ENCODE measurements around the gene ELAPOR1. TPM values are rescaled to one million over a fixed set of nuclear protein-coding genes. Genes with fewer than 3 reads are reported as not detected.

Gene ELAPOR1
- total RNA-seq, 3 donors from 2014 or later: 0.64 to 220 (median 202) TPM

GRCh38 chr1:109091078-109091838 lies 22.7 kb upstream of the ELAPOR1 start:
- intact Hi-C loops (cut with DNase I; ENCODE audit: low total_unique reads): no loop called here
- H3K4me3 ChIP-seq: peak overlapping the region; percentile 64 to 89 (median 82)
- DNase-seq (ENCODE audit: low spot score in 2 of 2): no peak
- TF ChIP-seq POLR2A (IDR thresholded peaks at IDR 0.05) (no peak), POLR2AphosphoS5 (IDR thresholded peaks at IDR 0.05) (no peak)
- TF ChIP-seq, protein P1, sequence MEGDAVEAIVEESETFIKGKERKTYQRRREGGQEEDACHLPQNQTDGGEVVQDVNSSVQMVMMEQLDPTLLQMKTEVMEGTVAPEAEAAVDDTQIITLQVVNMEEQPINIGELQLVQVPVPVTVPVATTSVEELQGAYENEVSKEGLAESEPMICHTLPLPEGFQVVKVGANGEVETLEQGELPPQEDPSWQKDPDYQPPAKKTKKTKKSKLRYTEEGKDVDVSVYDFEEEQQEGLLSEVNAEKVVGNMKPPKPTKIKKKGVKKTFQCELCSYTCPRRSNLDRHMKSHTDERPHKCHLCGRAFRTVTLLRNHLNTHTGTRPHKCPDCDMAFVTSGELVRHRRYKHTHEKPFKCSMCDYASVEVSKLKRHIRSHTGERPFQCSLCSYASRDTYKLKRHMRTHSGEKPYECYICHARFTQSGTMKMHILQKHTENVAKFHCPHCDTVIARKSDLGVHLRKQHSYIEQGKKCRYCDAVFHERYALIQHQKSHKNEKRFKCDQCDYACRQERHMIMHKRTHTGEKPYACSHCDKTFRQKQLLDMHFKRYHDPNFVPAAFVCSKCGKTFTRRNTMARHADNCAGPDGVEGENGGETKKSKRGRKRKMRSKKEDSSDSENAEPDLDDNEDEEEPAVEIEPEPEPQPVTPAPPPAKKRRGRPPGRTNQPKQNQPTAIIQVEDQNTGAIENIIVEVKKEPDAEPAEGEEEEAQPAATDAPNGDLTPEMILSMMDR (IDR thresholded peaks at IDR 0.05): no peak
- no peaks in the 10 kb centered on the region for H3K27me3 ChIP-seq
- peak overlapping the region; percentile 96 to 97 for H3K27ac ChIP-seq
- H3K4me1 ChIP-seq: peaks cover 0 to 6% of the 10 kb centered on the region in 2 donors
- no peaks in the 10 kb centered on the region for H3K9me3 ChIP-seq
- H3K36me3 ChIP-seq: no peaks in the 10 kb centered on the region

- no peaks in the 10 kb centered on the region for H3K27me3 ChIP-seq
- TF ChIP-seq POLR2AphosphoS5 (IDR thresholded peaks at IDR 0.05) (no peak), POLR2A (IDR thresholded peaks at IDR 0.05) (no peak)
- TF ChIP-seq, protein P1 (IDR thresholded peaks at IDR 0.05): no peak
- peaks cover 0 to 7% of the 10 kb centered on the region in 2 donors for H3K4me1 ChIP-seq
- no peak for DNase-seq (ENCODE audit: low spot score in 2 of 2)
- H3K27ac ChIP-seq: peak overlapping the region; percentile 96 to 97
- H3K4me3 ChIP-seq: peak overlapping the region; percentile 64 to 89 (median 82)
- intact Hi-C loops (cut with DNase I; ENCODE audit: low total_unique reads): no loop called here
- H3K36me3 ChIP-seq: no peaks in the 10 kb centered on the region
- H3K9me3 ChIP-seq: no peaks in the 10 kb centered on the region
Measured at GRCh38 chr1:109091839-109092193, 22.1 kb upstream of the ELAPOR1 start.

- Histone ChIP-seq H3K27me3 (no peaks in the 10 kb centered on the region), H3K36me3 (no peaks in the 10 kb centered on the region), H3K4me1 (peaks cover 0 to 7% of the 10 kb centered on the region in 2 donors), H3K27ac (no peak overlapping the region), H3K9me3 (no peaks in the 10 kb centered on the region), H3K4me3 (no peak overlapping the region)
- DNase-seq (ENCODE audit: low spot score in 2 of 2): no peak
- intact Hi-C loops (cut with DNase I; ENCODE audit: low total_unique reads): no loop called here
- no peak for TF ChIP-seq POLR2AphosphoS5 (IDR thresholded peaks at IDR 0.05)
- TF ChIP-seq POLR2A (IDR thresholded peaks at IDR 0.05): no peak
- TF ChIP-seq, protein P1 (IDR thresholded peaks at IDR 0.05): no peak
Measured at GRCh38 chr1:109094377-109094803, 19.5 kb upstream of the ELAPOR1 start.

- Histone ChIP-seq H3K9me3 (no peaks in the 10 kb centered on the region), H3K4me1 (peaks cover 0 to 7% of the 10 kb centered on the region in 2 donors), H3K4me3 (no peak overlapping the region), H3K27ac (no peak overlapping the region), H3K36me3 (no peaks in the 10 kb centered on the region), H3K27me3 (no peaks in the 10 kb centered on the region)
- TF ChIP-seq POLR2A (IDR thresholded peaks at IDR 0.05) (no peak), POLR2AphosphoS5 (IDR thresholded peaks at IDR 0.05) (no peak)
- TF ChIP-seq, protein P1 (IDR thresholded peaks at IDR 0.05): no peak
- intact Hi-C loops (cut with DNase I; ENCODE audit: low total_unique reads): no loop called here
- no peak for DNase-seq (ENCODE audit: low spot score in 2 of 2)
Measured at GRCh38 chr1:109094871-109095270, 19.0 kb upstream of the ELAPOR1 start.

- Histone ChIP-seq H3K27me3 (no peaks in the 10 kb centered on the region), H3K36me3 (no peaks in the 10 kb centered on the region), H3K4me1 (peaks cover 0 to 7% of the 10 kb centered on the region in 2 donors), H3K9me3 (no peaks in the 10 kb centered on the region), H3K27ac (peak overlapping the region; percentile 8 to 48), H3K4me3 (no peak overlapping the region)
- DNase-seq (ENCODE audit: low spot score in 2 of 2): no peak
- no peak for TF ChIP-seq POLR2A (IDR thresholded peaks at IDR 0.05)
- no peak for TF ChIP-seq POLR2AphosphoS5 (IDR thresholded peaks at IDR 0.05)
- TF ChIP-seq, protein P1 (IDR thresholded peaks at IDR 0.05): no peak
- intact Hi-C loops (cut with DNase I; ENCODE audit: low total_unique reads): no loop called here
Measured at GRCh38 chr1:109095631-109096030, 18.3 kb upstream of the ELAPOR1 start.

Measured in breast epithelium (tissue), 4 donors.